Measurements from ENCODE around the gene ANKRD40CL. TPM values are rescaled to one million over a fixed set of nuclear protein-coding genes. Genes with fewer than 3 reads are reported as not detected.

Gene ANKRD40CL
- total and polyA plus RNA-seq, 10 donors, result not detected

DNA sequence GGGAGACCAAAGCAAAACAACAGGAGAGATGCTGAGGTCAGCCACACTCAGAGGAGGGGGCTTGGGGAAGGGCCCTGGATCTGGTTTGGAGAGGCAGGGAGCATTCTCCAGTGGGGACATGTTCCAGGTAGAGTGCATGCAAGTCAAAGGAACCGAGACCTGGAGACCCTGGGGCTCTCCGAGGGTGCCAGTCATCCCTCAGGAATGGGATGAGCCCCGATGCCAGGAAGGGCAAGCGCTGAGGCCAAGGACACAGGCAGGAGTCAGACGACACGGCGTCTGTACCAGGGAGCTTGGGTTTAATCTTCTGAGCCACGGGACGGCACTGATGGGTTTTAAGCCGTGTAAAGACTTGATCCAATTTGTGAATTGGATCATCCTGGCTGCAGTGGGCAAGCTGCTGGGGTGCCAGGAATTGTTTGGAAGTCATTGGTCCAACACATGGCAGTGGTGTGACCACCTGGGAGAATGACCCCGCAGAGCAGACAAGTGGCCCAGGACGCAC lies 32.9 kb upstream of the ANKRD40CL start:
- TF ChIP-seq, protein P1, sequence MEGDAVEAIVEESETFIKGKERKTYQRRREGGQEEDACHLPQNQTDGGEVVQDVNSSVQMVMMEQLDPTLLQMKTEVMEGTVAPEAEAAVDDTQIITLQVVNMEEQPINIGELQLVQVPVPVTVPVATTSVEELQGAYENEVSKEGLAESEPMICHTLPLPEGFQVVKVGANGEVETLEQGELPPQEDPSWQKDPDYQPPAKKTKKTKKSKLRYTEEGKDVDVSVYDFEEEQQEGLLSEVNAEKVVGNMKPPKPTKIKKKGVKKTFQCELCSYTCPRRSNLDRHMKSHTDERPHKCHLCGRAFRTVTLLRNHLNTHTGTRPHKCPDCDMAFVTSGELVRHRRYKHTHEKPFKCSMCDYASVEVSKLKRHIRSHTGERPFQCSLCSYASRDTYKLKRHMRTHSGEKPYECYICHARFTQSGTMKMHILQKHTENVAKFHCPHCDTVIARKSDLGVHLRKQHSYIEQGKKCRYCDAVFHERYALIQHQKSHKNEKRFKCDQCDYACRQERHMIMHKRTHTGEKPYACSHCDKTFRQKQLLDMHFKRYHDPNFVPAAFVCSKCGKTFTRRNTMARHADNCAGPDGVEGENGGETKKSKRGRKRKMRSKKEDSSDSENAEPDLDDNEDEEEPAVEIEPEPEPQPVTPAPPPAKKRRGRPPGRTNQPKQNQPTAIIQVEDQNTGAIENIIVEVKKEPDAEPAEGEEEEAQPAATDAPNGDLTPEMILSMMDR (IDR thresholded peaks at IDR 0.05 in 8 of 11, conservative IDR thresholded peaks at IDR 0.05 in 3 of 11), result no peak
- no peak for TF ChIP-seq POLR2A (IDR thresholded peaks at IDR 0.05)
- no peak for TF ChIP-seq POLR2AphosphoS5 (IDR thresholded peaks at IDR 0.05)
- no peak overlapping the region for H3K4me3 ChIP-seq
- H3K4me1 ChIP-seq, result no peaks in the 10 kb centered on the region
- H3K9me3 ChIP-seq, result no peaks in the 10 kb centered on the region
- H3K27me3 ChIP-seq (replicated peaks in 1 of 7), result no peaks in the 10 kb centered on the region
- 82 to 95% (median 85%) methylated on average over 12 of the region's 12 CpGs for WGBS, 5 donors
- intact Hi-C loops (cut with DNase I; ENCODE audit: low total_unique reads), result no loop called here
- no peaks in the 10 kb centered on the region for H3K36me3 ChIP-seq
- DNase-seq, result no peak
- H3K27ac ChIP-seq, result no peak overlapping the region

GRCh38 chr17:50799582-50799981 lies 32.3 kb upstream of the ANKRD40CL start:
- intact Hi-C loops (cut with DNase I; ENCODE audit: low total_unique reads), result no loop called here
- no peak for DNase-seq
- H3K27me3 ChIP-seq (replicated peaks in 1 of 7), result no peaks in the 10 kb centered on the region
- H3K4me1 ChIP-seq, result no peaks in the 10 kb centered on the region
- no peak overlapping the region for H3K27ac ChIP-seq
- TF ChIP-seq, protein P1 (IDR thresholded peaks at IDR 0.05 in 8 of 11, conservative IDR thresholded peaks at IDR 0.05 in 3 of 11), result no peak
- TF ChIP-seq POLR2AphosphoS5 (IDR thresholded peaks at IDR 0.05), result no peak
- no peak for TF ChIP-seq POLR2A (IDR thresholded peaks at IDR 0.05)
- WGBS, 5 donors, result 84 to 97% (median 92%) methylated on average over 8 to 9 of the region's 9 CpGs
- no peak overlapping the region for H3K4me3 ChIP-seq
- no peaks in the 10 kb centered on the region for H3K9me3 ChIP-seq
- H3K36me3 ChIP-seq, result no peaks in the 10 kb centered on the region

GRCh38 chr17:50798424-50799288 lies 31.3 kb upstream of the ANKRD40CL start:
- intact Hi-C loops (cut with DNase I; ENCODE audit: low total_unique reads), result no loop called here

More at GRCh38 chr17:50798424-50799288, 31.3 kb upstream of the ANKRD40CL start:
- Histone ChIP-seq H3K27ac (no peak overlapping the region), H3K4me3 (no peak overlapping the region), H3K4me1 (no peaks in the 10 kb centered on the region), H3K27me3 (replicated peaks in 1 of 7) (no peaks in the 10 kb centered on the region), H3K9me3 (no peaks in the 10 kb centered on the region), H3K36me3 (no peaks in the 10 kb centered on the region)
- no peak for DNase-seq
- 83 to 94% (median 88%) methylated on average over 15 to 19 of the region's 19 CpGs for WGBS, 5 donors
- TF ChIP-seq POLR2A (IDR thresholded peaks at IDR 0.05) (no peak), POLR2AphosphoS5 (IDR thresholded peaks at IDR 0.05) (no peak)
- TF ChIP-seq, protein P1 (IDR thresholded peaks at IDR 0.05 in 8 of 11, conservative IDR thresholded peaks at IDR 0.05 in 3 of 11), result no peak
